ENCODE data around the gene DUSP11. TPM values are rescaled to one million over a fixed set of nuclear protein-coding genes. Genes with fewer than 3 reads are reported as not detected.
"Not testable (repeated sequence)": the region's sequence is repeated elsewhere in the genome, so short reads cannot be mapped to it uniquely, and the experiment has no call there.

DUSP11 gene
- total RNA-seq, 2 experiments from 2014 or later: 27.6 to 33.5 TPM

DNA sequence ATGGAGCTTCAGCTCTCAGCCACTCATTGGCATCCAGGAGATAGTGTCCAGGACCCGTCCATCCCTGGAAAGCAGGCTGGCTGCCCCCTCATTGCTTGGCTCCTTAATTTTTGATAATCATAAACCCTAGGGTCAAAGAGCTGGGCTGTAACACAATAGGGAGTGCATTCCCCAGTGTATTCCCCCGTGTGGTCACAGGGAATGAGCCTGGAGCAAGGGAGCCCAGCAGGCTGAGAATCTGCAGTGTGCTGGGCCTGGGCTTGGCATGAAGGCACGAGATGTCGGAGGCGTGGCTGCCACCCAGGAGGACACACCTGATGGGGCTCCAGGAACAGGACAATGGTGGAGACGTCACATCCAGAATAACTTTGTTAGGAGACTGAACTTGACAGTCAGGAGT lies 61.5 kb downstream of the DUSP11 start:
- DNase-seq (no peak), ATAC-seq (no peak)
- Mint-ChIP-seq H3K4me3 (no peak overlapping the region), H3K36me3 (ENCODE audit: low read depth) (peaks cover 2% of the 10 kb centered on the region), H3K9me3 (ENCODE audit: low read depth) (peaks cover 14% of the 10 kb centered on the region), H3K4me1 (no peaks in the 10 kb centered on the region), H3K27me3 (peaks cover 3% of the 10 kb centered on the region), H3K27ac (no peak overlapping the region)
- ChIA-PET POLR2A (no interaction called here), CTCF (no interaction called here)
- intact Hi-C loops (cut with DNase I, micrococcal nuclease): no loop called here

DNA sequence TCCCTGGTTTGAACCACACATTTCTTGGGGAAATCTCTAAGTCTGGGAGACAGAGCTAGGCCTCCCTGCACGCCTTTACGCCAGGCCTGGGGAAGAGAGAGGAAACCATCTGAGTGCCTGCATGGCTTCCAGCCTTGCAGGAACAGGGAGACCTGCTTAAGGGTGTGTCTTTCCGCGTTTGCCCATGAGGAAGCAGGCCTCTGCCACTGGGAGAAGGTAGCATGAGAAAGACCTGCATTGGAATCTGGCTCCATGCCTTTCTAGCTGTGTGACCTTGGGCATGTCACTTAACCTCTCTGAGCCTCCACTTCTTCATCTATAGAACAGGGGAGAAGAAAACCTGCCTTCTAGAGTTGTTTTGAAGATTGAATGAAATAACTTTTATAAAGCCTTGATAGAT lies 62.2 kb downstream of the DUSP11 start:
- ATAC-seq; H3K4me1 Mint-ChIP-seq; POLR2A ChIA-PET; CTCF ChIA-PET; H3K36me3 Mint-ChIP-seq (ENCODE audit: low read depth); H3K27me3 Mint-ChIP-seq; DNase-seq; H3K4me3 Mint-ChIP-seq; H3K27ac Mint-ChIP-seq; intact Hi-C loops (cut with DNase I, micrococcal nuclease): not testable (repeated sequence)
- peaks cover 12% of the 10 kb centered on the region for H3K9me3 Mint-ChIP-seq (ENCODE audit: low read depth)

DNA sequence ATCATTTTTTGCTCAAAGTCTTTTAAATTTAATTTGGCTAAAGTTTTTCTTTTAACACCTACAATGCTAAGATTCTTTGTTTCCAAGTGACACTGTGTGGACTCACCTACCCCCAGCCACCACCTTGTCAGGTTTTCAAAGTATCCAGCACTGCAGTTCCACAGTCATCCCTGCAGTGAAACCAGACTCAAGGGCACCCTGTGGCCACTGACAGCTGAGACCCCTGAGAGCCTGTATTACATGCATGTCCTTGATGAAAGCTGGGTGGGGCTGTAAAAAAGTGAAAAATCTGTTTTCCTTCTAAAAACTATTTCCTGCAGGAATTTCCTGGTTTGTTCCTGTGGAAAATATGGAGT lies 62.7 kb downstream of the DUSP11 start:
- intact Hi-C loops (cut with DNase I, micrococcal nuclease): no loop called here
- CTCF ChIA-PET: no interaction called here
- POLR2A ChIA-PET: no interaction called here

DNA sequence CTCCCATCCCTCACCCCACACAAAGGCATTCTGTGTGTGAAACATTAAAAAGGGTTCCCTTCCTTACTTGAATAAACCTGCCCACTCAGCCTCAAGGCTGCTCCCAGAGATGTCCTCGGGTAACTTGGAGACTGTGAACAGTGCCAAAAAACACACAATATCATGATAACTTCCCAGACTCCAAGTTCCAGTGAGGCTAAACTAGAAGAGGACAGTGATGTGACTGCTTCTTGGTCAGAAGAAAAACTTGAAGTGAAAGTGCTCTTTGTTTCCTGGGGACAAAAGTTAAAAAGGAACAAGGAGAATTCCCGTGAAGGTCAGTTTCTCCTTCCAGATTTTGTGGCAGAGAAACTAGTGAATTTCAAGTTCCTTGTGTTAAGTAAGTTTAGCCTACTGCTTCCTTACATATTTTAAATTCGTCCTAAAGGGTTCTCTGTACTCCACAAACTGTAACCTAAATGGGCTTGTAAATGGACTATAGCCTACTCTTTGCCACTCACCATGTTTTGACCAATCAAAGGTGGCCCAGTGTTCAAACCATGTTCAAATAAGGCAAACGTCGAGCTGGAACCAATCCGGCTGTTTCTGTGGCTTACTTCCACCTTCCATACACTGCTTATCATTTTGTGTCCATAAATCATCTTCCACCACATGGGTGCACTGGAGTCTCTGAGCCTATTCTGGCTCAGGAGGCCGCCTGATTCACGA lies 63.2 kb downstream of the DUSP11 start:
- Mint-ChIP-seq H3K36me3 (ENCODE audit: low read depth) (peaks cover 2% of the 10 kb centered on the region), H3K9me3 (ENCODE audit: low read depth) (peaks cover 12% of the 10 kb centered on the region), H3K4me1 (no peaks in the 10 kb centered on the region), H3K27ac (no peak overlapping the region), H3K4me3 (no peak overlapping the region), H3K27me3 (peaks cover 3% of the 10 kb centered on the region)
- CTCF ChIA-PET: no interaction called here
- POLR2A ChIA-PET: no interaction called here
- ATAC-seq (no peak), DNase-seq (no peak)
- intact Hi-C loops (cut with DNase I, micrococcal nuclease): no loop called here

More for the DNA sequence above, 62.7 kb downstream of the DUSP11 start:
- no peak for DNase-seq
- Mint-ChIP-seq H3K4me1 (no peaks in the 10 kb centered on the region), H3K27ac (no peak overlapping the region), H3K4me3 (no peak overlapping the region), H3K9me3 (ENCODE audit: low read depth) (peaks cover 12% of the 10 kb centered on the region), H3K36me3 (ENCODE audit: low read depth) (peaks cover 2% of the 10 kb centered on the region), H3K27me3 (peaks cover 3% of the 10 kb centered on the region)
- ATAC-seq: no peak

DNA sequence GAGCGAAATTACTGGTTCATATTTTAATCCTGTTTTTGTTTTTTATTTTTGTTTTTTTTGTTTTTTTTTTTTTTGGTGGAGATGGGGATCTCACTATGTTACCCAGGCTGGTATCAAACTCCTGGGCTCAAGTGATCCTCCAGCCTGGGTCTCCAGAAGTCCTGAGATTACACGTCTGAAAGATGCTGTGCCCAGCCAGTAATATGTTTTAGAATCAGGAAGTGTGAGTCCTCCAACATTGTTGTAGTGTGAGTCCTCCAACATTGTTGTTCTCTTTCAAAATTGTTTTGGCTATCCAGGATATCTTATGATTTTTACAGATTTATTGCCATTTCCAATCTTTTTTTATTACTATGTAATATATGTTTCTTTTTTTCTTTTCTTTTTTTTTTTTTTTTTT lies 65.8 kb downstream of the DUSP11 start:
- no peak overlapping the region for H3K27ac Mint-ChIP-seq
- POLR2A ChIA-PET: no interaction called here
- H3K4me1 Mint-ChIP-seq: no peaks in the 10 kb centered on the region
- CTCF ChIA-PET: no interaction called here
- ATAC-seq: no peak
- no peaks in the 10 kb centered on the region for H3K36me3 Mint-ChIP-seq (ENCODE audit: low read depth)
- DNase-seq: no peak
- intact Hi-C loops (cut with DNase I, micrococcal nuclease): no loop called here
- peaks cover 9% of the 10 kb centered on the region for H3K27me3 Mint-ChIP-seq
- peaks cover 9% of the 10 kb centered on the region for H3K9me3 Mint-ChIP-seq (ENCODE audit: low read depth)
- no peak overlapping the region for H3K4me3 Mint-ChIP-seq

Other genes starting within 250 kb of the DUSP11 start
- not detected for gene NAT8, start 137.7 kb downstream of the DUSP11 start, total RNA-seq
- gene TPRKB, start 42.8 kb downstream of the DUSP11 start, total RNA-seq: 10 to 100 TPM; 23.3 to 35.3 TPM
- gene C2orf78, start 4.1 kb upstream of the DUSP11 start, total RNA-seq: not detected
- gene STAMBP, start 48.9 kb upstream of the DUSP11 start, total RNA-seq: 100 to 1,000 TPM; 104 to 111 TPM
- gene ACTG2, start 112.9 kb upstream of the DUSP11 start, total RNA-seq: under 1 TPM in 1 of 2 experiments, not detected in 1; 0.14 TPM
- 100 to 1,000 TPM in 1 of 2 experiments, 10 to 100 TPM in 1; 97.6 to 119 TPM for gene DGUOK, start 146.8 kb upstream of the DUSP11 start, total RNA-seq
- gene TET3, start 204.8 kb upstream of the DUSP11 start, total RNA-seq: 10 to 100 TPM; 15.0 to 17.3 TPM